ENCODE results near the gene INS. TPM values are rescaled to one million over a fixed set of nuclear protein-coding genes. Genes with fewer than 3 reads are reported as not detected.

The INS gene
- total and polyA plus RNA-seq, 2 of the 8 experiments (the other 6 are each of a cell fraction or from before 2014, with no cell fraction given), result not detected

GRCh38 chr11:2138431-2139122 lies 22.4 kb downstream of the INS start:
- CTCF ChIA-PET (ENCODE audit: partially characterized antibody), result interaction anchor here (1.0 to 12.3 kb wide), 5 partner anchors 13 to 331 kb away, joined by 3 to 170 read pairs (median 4); no protein-coding TSS in a partner anchor
- DNase-seq (ENCODE audit: low read depth in 1 of 2, low spot score in 2 of 2), result no peak
- no peak overlapping the region for H3K9ac ChIP-seq (replicated peaks in 1 of 4; ENCODE audit: extremely low read depth in 1 of 4, low read depth in 3 of 4, low read length in 3 of 4)
- no peak for TF ChIP-seq SP2 (IDR thresholded peaks at IDR 0.05; ENCODE audit: low read length)
- no peak for TF ChIP-seq PHF8 (conservative IDR thresholded peaks at IDR 0.05; ENCODE audit: low read depth, low read length)
- TF ChIP-seq, protein P1, sequence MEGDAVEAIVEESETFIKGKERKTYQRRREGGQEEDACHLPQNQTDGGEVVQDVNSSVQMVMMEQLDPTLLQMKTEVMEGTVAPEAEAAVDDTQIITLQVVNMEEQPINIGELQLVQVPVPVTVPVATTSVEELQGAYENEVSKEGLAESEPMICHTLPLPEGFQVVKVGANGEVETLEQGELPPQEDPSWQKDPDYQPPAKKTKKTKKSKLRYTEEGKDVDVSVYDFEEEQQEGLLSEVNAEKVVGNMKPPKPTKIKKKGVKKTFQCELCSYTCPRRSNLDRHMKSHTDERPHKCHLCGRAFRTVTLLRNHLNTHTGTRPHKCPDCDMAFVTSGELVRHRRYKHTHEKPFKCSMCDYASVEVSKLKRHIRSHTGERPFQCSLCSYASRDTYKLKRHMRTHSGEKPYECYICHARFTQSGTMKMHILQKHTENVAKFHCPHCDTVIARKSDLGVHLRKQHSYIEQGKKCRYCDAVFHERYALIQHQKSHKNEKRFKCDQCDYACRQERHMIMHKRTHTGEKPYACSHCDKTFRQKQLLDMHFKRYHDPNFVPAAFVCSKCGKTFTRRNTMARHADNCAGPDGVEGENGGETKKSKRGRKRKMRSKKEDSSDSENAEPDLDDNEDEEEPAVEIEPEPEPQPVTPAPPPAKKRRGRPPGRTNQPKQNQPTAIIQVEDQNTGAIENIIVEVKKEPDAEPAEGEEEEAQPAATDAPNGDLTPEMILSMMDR (IDR thresholded peaks at IDR 0.05; ENCODE audit: control extremely low read depth in 1 of 3, insufficient read depth in 1 of 3, low read depth in 1 of 3, low read length in 3 of 3), result no peak
- peak; percentile 65 for TF ChIP-seq EZH2 (IDR thresholded peaks at IDR 0.05; ENCODE audit: low read depth, low read length, severe bottlenecking)
- no peak for TF ChIP-seq TAF1 (IDR thresholded peaks at IDR 0.05; ENCODE audit: low read depth, low read length)
- TF ChIP-seq NRF1 (IDR thresholded peaks at IDR 0.05; ENCODE audit: low read depth, low read length), result no peak
- TF ChIP-seq GTF2F1 (IDR thresholded peaks at IDR 0.05; ENCODE audit: borderline replicate concordance, low read depth, low read length), result no peak
- no peak for TF ChIP-seq CBX5 (IDR thresholded peaks at IDR 0.05; ENCODE audit: low read depth, low read length)
- TF ChIP-seq TCF12 (IDR thresholded peaks at IDR 0.05; ENCODE audit: low read depth, low read length), result no peak

More at GRCh38 chr11:2138431-2139122, 22.4 kb downstream of the INS start:
- Histone ChIP-seq H3K4ac (replicated peaks; ENCODE audit: insufficient read length, low read depth, low read length) (no peak overlapping the region), H3K79me1 (ENCODE audit: low read depth, low read length) (no peaks in the 10 kb centered on the region), H2BK15ac (ENCODE audit: low read length) (no peak overlapping the region), H3K56ac (replicated peaks; ENCODE audit: insufficient read length, low read depth, low read length) (no peak overlapping the region), H3K79me2 (ENCODE audit: control insufficient read depth in 1 of 2, insufficient read depth in 2 of 2, low read length in 2 of 2) (no peaks in the 10 kb centered on the region), H3K23ac (ENCODE audit: insufficient read length) (no peak overlapping the region), H3K18ac (ENCODE audit: extremely low read depth, low read length) (no peak overlapping the region), H3K36me3 (ENCODE audit: control insufficient read depth in 2 of 4, insufficient read depth in 4 of 4, low read length in 3 of 4) (peaks cover 0 to 3% (median 0%) of the 10 kb centered on the region in 4 experiments; a peak in 1 of 8 replicates), H4K91ac (replicated peaks; ENCODE audit: insufficient read length, low read length) (no peak overlapping the region), H3K4me2 (ENCODE audit: insufficient read depth in 1 of 2, low read depth in 2 of 2, low read length in 2 of 2) (peak overlapping the region; percentile 54 to 87), H2BK5ac (ENCODE audit: low read depth, low read length) (no peak overlapping the region), H2AFZ (ENCODE audit: low read length) (no peak overlapping the region), H2BK12ac (ENCODE audit: low read depth, low read length) (no peak overlapping the region), H2AK5ac (ENCODE audit: low read depth, low read length) (no peak overlapping the region), H3K27ac (ENCODE audit: low read depth, low read length) (no peak overlapping the region), H2BK20ac (ENCODE audit: low read length) (no peak overlapping the region), H4K5ac (ENCODE audit: insufficient read length, low read depth, low read length) (no peak overlapping the region), H4K20me1 (replicated peaks in 1 of 2; ENCODE audit: control insufficient read depth in 1 of 2, insufficient read depth in 2 of 2, low read length in 2 of 2) (peaks cover 12 to 18% of the 10 kb centered on the region in 2 experiments), H3K4me1 (replicated peaks in 1 of 4; ENCODE audit: control insufficient read depth in 3 of 4, insufficient read depth in 4 of 4, low read length in 3 of 4) (peaks cover 0 to 10% (median 4%) of the 10 kb centered on the region in 4 experiments; a peak in 6 of 7 replicates), H3K14ac (ENCODE audit: insufficient read length) (no peak overlapping the region), H3K4me3 (ENCODE audit: extremely low read depth in 1 of 4, insufficient read depth in 2 of 4, low read depth in 3 of 4, low read length in 4 of 4) (peak overlapping the region in 2 of 4 experiments; percentile 4 to 65; a peak in 3 of 8 replicates), H4K8ac (ENCODE audit: extremely low read depth, insufficient read depth, low read length) (no peak overlapping the region), H2BK120ac (replicated peaks; ENCODE audit: low read depth, low read length) (no peak overlapping the region), H3K27me3 (replicated peaks in 1 of 4; ENCODE audit: control insufficient read depth in 3 of 4, extremely low read depth in 1 of 4, insufficient read depth in 3 of 4, low read length in 3 of 4) (peaks cover 63 to 95% (median 87%) of the 10 kb centered on the region in 4 experiments), H3K9me3 (ENCODE audit: insufficient read depth in 2 of 2, low read depth in 1 of 2, low read length in 1 of 2) (no peaks in the 10 kb centered on the region), H3K23me2 (ENCODE audit: low read depth, low read length) (peaks cover 11% of the 10 kb centered on the region; the same call in 1 of the 2 replicates)
- WGBS, 2 experiments (ENCODE audit: extremely low coverage in 1 of 2, insufficient coverage in 1 of 2, insufficient read length in 1 of 2, insufficient replicate concordance in 2 of 2, low coverage in 1 of 2, low lambda C conversion rate in 2 of 2, missing lambda C conversion rate in 1 of 2), result 0% methylated on average over 2 of the region's 68 CpGs; no CpG with 5 or more reads in 1 of the 2 experiments
- no peak for FAIRE-seq
- POLR2A ChIA-PET (ENCODE audit: partially characterized antibody), result interaction anchor here (0.8 to 1.1 kb wide), 2 partner anchors 9 to 118 kb away, joined by 3 read pairs; no protein-coding TSS in a partner anchor

Data from H1 (cell line).